ENCODE results near the gene PIP5KL1.

Gene PIP5KL1

GRCh38 chr9:127872369-127873222 is 58.0 kb downstream of the PIP5KL1 start:
- Mint-ChIP-seq H3K36me3 (no peaks in the 10 kb centered on the region), H3K9me3 (no peaks in the 10 kb centered on the region), H3K27me3 (no peaks in the 10 kb centered on the region), H3K27ac (no peak overlapping the region), H3K4me3 (no peak overlapping the region), H3K4me1 (no peaks in the 10 kb centered on the region)

- Mint-ChIP-seq H3K9me3 (no peaks in the 10 kb centered on the region), H3K36me3 (no peaks in the 10 kb centered on the region), H3K4me3 (no peak overlapping the region), H3K27me3 (no peaks in the 10 kb centered on the region), H3K27ac (no peak overlapping the region), H3K4me1 (no peaks in the 10 kb centered on the region)
These were observed 59.0 kb downstream of the PIP5KL1 start for GRCh38 chr9:127871531-127871930.

- Mint-ChIP-seq H3K36me3 (no peaks in the 10 kb centered on the region), H3K4me3 (no peak overlapping the region), H3K4me1 (peaks cover 2% of the 10 kb centered on the region), H3K27me3 (no peaks in the 10 kb centered on the region), H3K9me3 (no peaks in the 10 kb centered on the region), H3K27ac (no peak overlapping the region)
These were observed 59.7 kb downstream of the PIP5KL1 start for GRCh38 chr9:127870887-127871286.

All from activated naive CD4-positive, alpha-beta T cell treated with anti-CD3 and anti-CD28 coated beads, Interleukin-2, amount 50 U/mL, for 24 hours (primary cell).